GM21360 (cell line): Measurements from ENCODE around the gene CSNK1D.

Experiments used
- ATAC-seq: cut with Tn5 transposase; IDR thresholded peaks from one replicate; pipeline ENCODE4 v1.9.1; 2021; ENCODE audit warnings: mild to moderate bottlenecking, moderate library complexity; ENCODE audit not compliant: unreplicated experiment

The CSNK1D gene

DNA sequence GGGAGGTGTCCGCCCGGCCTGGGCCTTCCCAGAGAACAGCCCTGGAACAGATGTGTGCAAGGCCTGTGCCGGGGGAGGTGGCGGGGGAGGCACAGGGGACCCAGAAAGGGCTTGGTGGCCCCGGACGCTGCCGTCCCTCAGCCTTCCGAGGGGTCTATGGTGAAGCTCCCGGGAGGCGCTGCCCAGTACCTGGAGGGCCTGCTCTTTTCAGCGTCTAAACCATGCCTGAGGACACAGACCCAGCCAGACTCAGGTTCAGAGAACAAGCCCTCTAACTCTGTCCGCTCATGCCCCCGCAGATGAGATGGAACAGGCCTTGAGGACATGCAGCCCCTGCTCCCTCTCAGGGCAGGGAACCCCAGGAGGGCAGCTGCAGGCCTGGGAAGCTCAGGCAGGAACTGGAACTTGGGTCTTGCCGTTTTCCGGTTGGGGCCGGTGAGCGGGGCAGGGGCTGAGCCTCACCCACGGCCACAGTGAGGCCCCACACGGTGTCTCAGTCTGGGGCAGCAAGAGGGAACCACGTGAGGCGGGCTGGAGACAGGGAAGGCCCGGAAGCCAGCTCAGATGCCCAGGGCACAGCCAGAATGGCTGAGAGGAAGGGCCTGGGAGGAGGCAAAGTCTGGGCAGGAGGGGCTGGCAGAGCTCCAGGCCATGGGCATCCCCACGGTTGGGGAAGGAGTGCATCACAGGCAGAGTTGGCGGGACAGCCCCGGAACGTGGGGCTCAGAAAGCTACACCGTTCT, 32.1 kb downstream of the CSNK1D start:
- no peak for ATAC-seq

GRCh38 chr17:82240506-82241182, 32.9 kb downstream of the CSNK1D start:
- no peak for ATAC-seq

GRCh38 chr17:82239926-82240505, 33.5 kb downstream of the CSNK1D start:
- ATAC-seq: no peak

GRCh38 chr17:82239401-82239925, 34.0 kb downstream of the CSNK1D start:
- ATAC-seq: no peak

GRCh38 chr17:82238472-82239201, 34.9 kb downstream of the CSNK1D start:
- ATAC-seq: no peak

DNA sequence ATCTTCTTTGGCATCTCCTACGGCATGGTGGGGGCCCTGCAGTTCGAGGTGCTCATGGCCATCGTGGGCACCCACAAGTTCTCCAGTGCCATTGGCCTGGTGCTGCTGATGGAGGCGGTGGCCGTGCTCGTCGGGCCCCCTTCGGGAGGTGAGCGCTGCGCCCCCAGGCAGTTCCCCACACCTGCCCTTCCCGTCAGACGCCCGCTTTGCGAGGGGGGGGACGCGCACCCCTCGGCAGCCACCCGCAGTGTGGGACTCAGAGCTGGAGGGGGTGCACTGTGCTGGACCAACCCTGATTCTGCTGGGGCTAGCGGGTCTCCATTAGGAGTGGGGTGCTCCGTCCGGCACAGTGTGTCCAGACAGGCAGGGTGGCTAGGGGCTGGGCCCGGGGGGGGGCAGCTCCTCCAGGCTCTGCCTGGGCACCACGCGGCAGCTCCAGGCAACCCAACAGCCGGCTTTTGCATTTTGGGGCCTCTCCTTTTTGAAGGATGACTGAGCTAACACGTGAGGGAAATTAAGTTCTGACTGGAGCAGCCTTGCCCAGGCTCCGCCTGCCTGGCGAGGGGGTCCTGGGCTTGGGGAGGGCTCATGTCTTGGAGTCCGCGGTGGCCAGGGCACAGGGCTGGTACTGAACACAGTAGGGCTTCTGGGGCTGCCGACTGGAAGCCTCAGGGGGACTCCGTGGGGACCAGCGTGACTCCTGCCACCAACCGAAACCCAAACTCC, 35.6 kb downstream of the CSNK1D start:
- no peak for ATAC-seq

DNA sequence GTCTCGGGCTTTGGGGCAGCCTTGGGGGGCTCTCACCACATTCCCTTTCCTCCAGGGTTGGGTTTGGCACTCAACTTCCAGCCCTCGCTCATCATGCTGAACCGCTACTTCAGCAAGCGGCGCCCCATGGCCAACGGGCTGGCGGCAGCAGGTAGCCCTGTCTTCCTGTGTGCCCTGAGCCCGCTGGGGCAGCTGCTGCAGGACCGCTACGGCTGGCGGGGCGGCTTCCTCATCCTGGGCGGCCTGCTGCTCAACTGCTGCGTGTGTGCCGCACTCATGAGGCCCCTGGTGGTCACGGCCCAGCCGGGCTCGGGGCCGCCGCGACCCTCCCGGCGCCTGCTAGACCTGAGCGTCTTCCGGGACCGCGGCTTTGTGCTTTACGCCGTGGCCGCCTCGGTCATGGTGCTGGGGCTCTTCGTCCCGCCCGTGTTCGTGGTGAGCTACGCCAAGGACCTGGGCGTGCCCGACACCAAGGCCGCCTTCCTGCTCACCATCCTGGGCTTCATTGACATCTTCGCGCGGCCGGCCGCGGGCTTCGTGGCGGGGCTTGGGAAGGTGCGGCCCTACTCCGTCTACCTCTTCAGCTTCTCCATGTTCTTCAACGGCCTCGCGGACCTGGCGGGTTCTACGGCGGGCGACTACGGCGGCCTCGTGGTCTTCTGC, 36.3 kb downstream of the CSNK1D start:
- no peak for ATAC-seq

DNA sequence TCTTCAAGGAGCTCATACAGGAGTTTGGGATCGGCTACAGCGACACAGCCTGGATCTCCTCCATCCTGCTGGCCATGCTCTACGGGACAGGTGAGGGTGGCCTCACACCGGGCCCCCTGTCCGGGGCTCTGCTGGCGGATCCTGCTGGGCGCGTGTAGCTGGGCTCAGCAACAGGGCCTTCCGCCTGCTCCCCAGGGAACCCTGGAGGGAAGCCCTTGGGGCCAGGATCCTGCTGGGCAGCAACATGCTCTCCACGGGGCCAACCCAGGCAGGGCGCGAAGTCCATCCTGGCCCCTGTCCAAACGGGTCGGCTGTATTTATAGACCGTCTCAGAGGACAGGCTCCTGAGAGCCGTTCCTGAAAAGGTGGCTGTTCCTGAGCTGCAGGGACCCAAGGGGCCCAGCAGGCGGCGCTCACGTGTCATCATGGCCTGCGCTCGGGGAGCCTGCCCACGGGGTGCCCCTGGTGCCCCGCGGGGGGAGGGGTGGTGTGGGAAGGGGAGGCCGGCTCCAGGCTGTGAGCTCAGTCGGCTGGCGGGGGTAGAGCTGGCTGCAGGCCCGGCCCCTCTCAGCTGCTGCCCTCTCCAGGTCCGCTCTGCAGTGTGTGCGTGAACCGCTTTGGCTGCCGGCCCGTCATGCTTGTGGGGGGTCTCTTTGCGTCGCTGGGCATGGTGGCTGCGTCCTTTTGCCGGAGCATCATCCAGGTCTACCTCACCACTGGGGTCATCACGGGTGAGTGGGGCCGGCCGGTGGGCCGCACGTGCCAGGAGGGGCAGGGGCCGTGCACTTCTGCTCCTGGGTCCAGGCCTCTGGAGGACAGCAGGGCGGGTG, 37.1 kb downstream of the CSNK1D start:
- no peak for ATAC-seq

DNA sequence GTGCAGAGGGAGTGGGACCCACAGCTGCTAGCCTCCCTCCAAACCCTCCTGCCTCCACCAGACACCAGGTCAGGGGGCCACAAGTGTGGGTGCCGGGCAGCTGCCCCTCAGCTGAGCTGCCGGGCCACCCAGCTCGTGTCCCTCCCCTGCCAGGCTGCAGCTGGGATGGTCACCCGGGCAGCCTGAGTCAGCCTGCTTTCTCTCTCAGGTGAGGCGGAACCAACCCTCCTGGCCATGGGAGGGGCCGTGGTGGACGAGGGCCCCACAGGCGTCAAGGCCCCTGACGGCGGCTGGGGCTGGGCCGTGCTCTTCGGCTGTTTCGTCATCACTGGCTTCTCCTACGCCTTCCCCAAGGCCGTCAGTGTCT, 37.7 kb downstream of the CSNK1D start:
- no peak for ATAC-seq

GRCh38 chr17:82235056-82235774, 38.3 kb downstream of the CSNK1D start:
- ATAC-seq: no peak

DNA sequence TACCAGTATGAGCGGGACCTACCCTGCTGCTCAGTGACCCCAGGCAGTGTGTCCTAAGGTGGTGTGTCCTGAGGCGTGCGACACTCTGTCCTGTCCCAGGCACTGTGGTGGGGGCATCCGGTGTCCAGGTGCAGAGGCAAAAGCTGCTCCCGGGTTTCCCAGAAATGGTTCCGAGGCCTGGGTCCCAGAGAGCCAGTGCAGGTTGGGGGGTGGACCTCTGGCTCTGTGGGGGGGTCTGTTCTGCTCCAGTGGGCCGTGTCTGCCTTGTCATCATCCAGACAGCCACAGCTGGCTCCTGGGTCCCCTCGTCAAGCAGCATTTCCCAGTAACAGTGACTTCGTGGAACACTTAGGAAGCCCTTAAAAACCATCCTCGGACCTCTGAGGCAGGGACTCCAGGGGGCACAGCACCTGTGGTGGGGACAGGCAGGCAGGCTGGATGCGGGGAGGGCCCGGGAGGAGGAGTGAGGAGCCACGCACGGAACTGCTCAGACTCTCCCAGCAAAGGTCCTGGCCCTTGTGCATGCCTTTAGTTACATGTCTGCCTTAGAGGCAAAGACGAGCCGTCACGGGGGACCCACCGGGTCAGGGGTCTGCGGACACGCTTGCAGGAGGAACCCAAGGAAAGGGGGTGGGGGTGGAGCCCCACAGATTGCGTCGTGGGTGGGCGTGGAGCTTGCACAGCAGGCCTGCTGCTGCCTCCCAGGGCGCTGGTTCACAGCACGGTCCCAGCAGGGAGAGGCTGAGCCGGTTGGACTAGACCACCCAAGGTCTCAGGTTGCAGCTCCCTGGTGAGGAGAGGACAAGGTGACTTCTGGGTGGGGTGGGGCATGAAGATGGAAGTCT, 39.1 kb downstream of the CSNK1D start:
- ATAC-seq: no peak

- ATAC-seq: no peak
Measured at GRCh38 chr17:82232876-82233785, 40.4 kb downstream of the CSNK1D start.

DNA sequence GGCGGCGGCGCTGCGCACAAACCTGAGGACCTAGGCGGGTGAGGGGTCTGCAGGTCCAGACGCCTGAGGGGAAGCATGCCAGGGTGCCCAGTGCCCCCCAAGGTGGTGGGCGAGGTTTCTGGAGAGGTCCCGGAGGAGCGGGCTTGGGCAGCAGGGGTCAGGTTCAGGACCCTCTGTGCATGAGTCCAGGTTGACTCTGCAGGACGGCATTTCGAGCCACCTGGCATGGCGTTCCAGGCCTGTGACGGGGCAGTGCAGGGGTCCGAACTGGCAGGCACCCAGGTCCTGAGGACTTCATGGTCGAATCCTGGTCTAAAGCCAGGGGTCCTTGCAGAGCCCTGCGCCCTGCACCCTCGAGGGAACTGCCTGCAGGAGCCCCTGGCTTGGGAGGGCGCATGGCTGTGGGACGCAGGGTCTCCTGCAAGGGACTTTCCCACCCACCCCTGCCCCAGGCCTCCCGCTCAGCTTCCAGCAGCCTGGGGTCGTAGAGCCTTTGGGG, 41.1 kb downstream of the CSNK1D start:
- no peak for ATAC-seq

DNA sequence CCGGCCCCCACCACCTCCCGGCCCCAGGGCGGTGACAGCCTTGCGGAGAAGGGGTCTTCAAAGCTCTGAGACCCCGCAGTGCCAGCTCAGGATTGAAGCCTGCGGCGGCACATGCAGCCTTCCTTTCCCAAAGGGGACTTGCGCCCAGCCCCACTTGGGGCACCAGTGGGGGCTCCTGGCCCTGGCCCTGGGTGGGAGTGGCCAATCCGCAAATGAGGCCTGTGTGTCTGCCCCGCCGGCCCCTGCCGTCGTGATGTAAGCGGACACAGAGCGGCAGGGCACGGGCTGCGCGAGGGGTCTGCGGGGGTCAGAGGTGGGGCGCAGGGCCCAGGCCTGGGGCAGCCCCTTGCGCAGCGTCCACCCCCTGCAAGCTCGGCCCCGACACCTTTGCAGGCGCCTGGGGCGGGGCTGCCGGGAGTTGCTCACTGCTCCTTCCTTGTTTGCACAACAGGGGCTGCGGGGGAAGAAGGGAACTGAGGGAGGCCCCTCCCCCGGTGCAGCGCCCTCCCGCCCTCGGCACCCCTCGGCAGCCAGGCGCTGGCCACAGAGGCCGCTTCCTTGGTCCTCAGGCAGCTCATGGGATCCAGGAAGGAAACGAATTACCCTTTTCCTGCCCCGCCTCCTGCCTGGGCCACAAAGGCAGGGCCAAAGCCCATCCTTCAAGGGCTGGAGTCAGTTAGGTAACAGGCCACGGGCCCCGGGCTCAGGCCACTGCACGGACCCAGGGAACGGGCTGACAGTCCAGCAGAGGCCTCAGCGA, 41.8 kb downstream of the CSNK1D start:
- no peak for ATAC-seq

- no peak for ATAC-seq
Measured at GRCh38 chr17:82231312-82231561, 42.3 kb downstream of the CSNK1D start.
